Bronchial epithelial cell (primary cell): Measurements from ENCODE around the gene OTOP2. TPM values are rescaled to one million over a fixed set of nuclear protein-coding genes. Genes with fewer than 3 reads are reported as not detected.

Experiments
- DNase-seq: peaks from one replicate; pipeline ENCODE4 v3.0.0-alpha.2; 2010; ENCODE audit warnings: low read depth
- FAIRE-seq: peaks from 2 replicates; lab custom pipeline; 2011; peaks lifted over from hg19 to GRCh38; lab: Jason Lieb, UNC
- H3K27me3 ChIP-seq: 2 replicates; pipeline ENCODE4 v1.5.1; 2011; ENCODE audit warnings: low read length; ENCODE audit not compliant: control insufficient read depth, insufficient read depth
- H3K36me3 ChIP-seq: 2 replicates; pipeline ENCODE4 v1.5.1; 2011; ENCODE audit warnings: low read length; ENCODE audit not compliant: control insufficient read depth, insufficient read depth
- H3K4me3 ChIP-seq: 2 replicates; pipeline ENCODE4 v1.5.1; 2011; ENCODE audit warnings: mild to moderate bottlenecking, low read depth, low read length, control low read depth
- CTCF ChIP-seq: IDR thresholded peaks from 2 replicates; pipeline ENCODE4 v1.5.1; 2011; ENCODE audit warnings: mild to moderate bottlenecking, moderate library complexity, low read length, control low read depth, inconsistent platforms; ENCODE audit not compliant: insufficient read depth, severe bottlenecking
- total RNA-seq: library from RNA; depleted of rRNA; stranded (reverse); fragments of >200 nt; gene quantifications from 2 replicates; pipeline ENCODE4 v1.2.1, GENCODE V29; 2014

OTOP2 gene
- total RNA-seq, 1 donor from 2014 or later, result not detected

- DNase-seq (peak; percentile 97), FAIRE-seq (peak; percentile 99)
- no peak overlapping the region for H3K4me3 ChIP-seq
- no peak for TF ChIP-seq CTCF
- no peaks in the 10 kb centered on the region for H3K36me3 ChIP-seq
- peaks cover 2% of the 10 kb centered on the region for H3K27me3 ChIP-seq
These were observed 19.9 kb downstream of the OTOP2 start for GRCh38 chr17:74943808-74944522.

GRCh38 chr17:74945543-74945942, 21.5 kb downstream of the OTOP2 start:
- Histone ChIP-seq H3K4me3 (no peak overlapping the region), H3K36me3 (no peaks in the 10 kb centered on the region), H3K27me3 (no peaks in the 10 kb centered on the region)
- TF ChIP-seq CTCF, result no peak
- no peak for DNase-seq
- FAIRE-seq, result no peak

GRCh38 chr17:74946641-74947040, 22.6 kb downstream of the OTOP2 start:
- no peak for DNase-seq
- no peak for TF ChIP-seq CTCF
- Histone ChIP-seq H3K36me3 (no peaks in the 10 kb centered on the region), H3K4me3 (no peak overlapping the region), H3K27me3 (no peaks in the 10 kb centered on the region)
- FAIRE-seq, result no peak

- no peak for TF ChIP-seq CTCF
- no peaks in the 10 kb centered on the region for H3K27me3 ChIP-seq
- no peaks in the 10 kb centered on the region for H3K36me3 ChIP-seq
- no peak overlapping the region for H3K4me3 ChIP-seq
- FAIRE-seq (peak; percentile 43), DNase-seq (no peak)
These were observed 23.1 kb downstream of the OTOP2 start for GRCh38 chr17:74947041-74947754.

GRCh38 chr17:74949455-74950115, 25.5 kb downstream of the OTOP2 start:
- Histone ChIP-seq H3K4me3 (no peak overlapping the region), H3K27me3 (no peaks in the 10 kb centered on the region), H3K36me3 (no peaks in the 10 kb centered on the region)
- FAIRE-seq (no peak), DNase-seq (no peak)
- no peak for TF ChIP-seq CTCF
